GM18519 (cell line): ENCODE results near the gene PICK1.
"Not testable (repeated sequence)": the region's sequence is repeated elsewhere in the genome, so short reads cannot be mapped to it uniquely, and the experiment has no call there.

Experiments used
- ATAC-seq: cut with Tn5 transposase; IDR thresholded peaks from one replicate; pipeline ENCODE4 v1.9.1; 2021; ENCODE audit warnings: mild to moderate bottlenecking, moderate library complexity; ENCODE audit not compliant: unreplicated experiment, low FRiP score

PICK1 gene

GRCh38 chr22:38110863-38111852, 54.0 kb downstream of the PICK1 start:
- ATAC-seq: no peak

GRCh38 chr22:38111925-38112355, 54.7 kb downstream of the PICK1 start:
- ATAC-seq: no peak

- ATAC-seq: no peak
Measured at GRCh38 chr22:38112381-38112780, 55.2 kb downstream of the PICK1 start.

GRCh38 chr22:38114484-38115398, 57.5 kb downstream of the PICK1 start:
- no peak for ATAC-seq

GRCh38 chr22:38115423-38116205, 58.4 kb downstream of the PICK1 start:
- ATAC-seq: no peak

- ATAC-seq: not testable (repeated sequence)
Measured at GRCh38 chr22:38117556-38117955, 60.4 kb downstream of the PICK1 start.

GRCh38 chr22:38118182-38118581, 61.0 kb downstream of the PICK1 start:
- no peak for ATAC-seq

GRCh38 chr22:38118747-38119146, 61.5 kb downstream of the PICK1 start:
- not testable (repeated sequence) for ATAC-seq

GRCh38 chr22:38120359-38121110, 63.3 kb downstream of the PICK1 start:
- ATAC-seq: no peak

GRCh38 chr22:38122616-38123015, 65.4 kb downstream of the PICK1 start:
- ATAC-seq: no peak

- no peak for ATAC-seq
Measured at GRCh38 chr22:38124236-38124974, 67.2 kb downstream of the PICK1 start.

GRCh38 chr22:38125038-38125610, 67.9 kb downstream of the PICK1 start:
- no peak for ATAC-seq
